Kidney (tissue), 14 donors: ENCODE measurements around the gene INSRR. TPM values are rescaled to one million over a fixed set of nuclear protein-coding genes. Genes with fewer than 3 reads are reported as not detected.

ENCODE experiments used
- DNase-seq, 5 donors: peaks; one replicate each; pipeline ENCODE4 v3.0.0-alpha.2; 2013 to 2020
- FAIRE-seq: peaks from 2 replicates; lab custom pipeline; 2012; peaks lifted over from hg19 to GRCh38; lab: Jason Lieb, UNC
- H3K27ac ChIP-seq, 2 donors: one replicate each; pipeline ENCODE4 v1.7.0; 2013; ENCODE audit warnings: low read depth in 2 of 2, low read length in 2 of 2, inconsistent platforms in 1 of 2
- H3K27me3 ChIP-seq: one replicate; pipeline ENCODE4 v1.7.1; 2013; ENCODE audit warnings: low read length, inconsistent platforms; ENCODE audit not compliant: control insufficient read depth, insufficient read depth
- H3K36me3 ChIP-seq, 3 donors: one replicate each; pipeline versions ENCODE4 v1.7.0 to v1.7.1; 2013; ENCODE audit warnings: low read length in 3 of 3, control low read depth in 1 of 3, inconsistent platforms in 1 of 3; ENCODE audit not compliant: insufficient read depth in 3 of 3, control insufficient read depth in 2 of 3
- H3K4me1 ChIP-seq, 3 donors: one replicate each; pipeline versions ENCODE4 v1.7.0 to v1.7.1; 2013; ENCODE audit warnings: low read length in 3 of 3, inconsistent platforms in 1 of 3, low read depth in 1 of 3; ENCODE audit not compliant: control insufficient read depth in 2 of 3, insufficient read depth in 2 of 3
- H3K4me3 ChIP-seq, 3 donors: one replicate each; pipeline versions ENCODE4 v1.7.0 to v1.8.1; 2013; ENCODE audit warnings: low read length in 3 of 3, control low read depth in 1 of 3, inconsistent platforms in 1 of 3
- H3K9ac ChIP-seq, 3 donors: one replicate each; pipeline versions ENCODE4 v1.7.0 to v1.7.1; 2013; ENCODE audit warnings: low read length in 3 of 3, control low read depth in 1 of 3, inconsistent platforms in 1 of 3
- H3K9me3 ChIP-seq, 3 donors: one replicate each; pipeline versions ENCODE4 v1.7.0 to v1.7.1; 2013; ENCODE audit warnings: low read length in 3 of 3, control low read depth in 1 of 3, inconsistent platforms in 1 of 3; ENCODE audit not compliant: control insufficient read depth in 2 of 3, insufficient read depth in 1 of 3
- CTCF ChIP-seq: IDR thresholded peaks from 3 replicates; pipeline ENCODE4 v1.5.1; 2012; ENCODE audit warnings: mild to moderate bottlenecking, moderate library complexity, borderline replicate concordance; ENCODE audit not compliant: insufficient read depth; ENCODE audit errors: extremely low read depth
- intact Hi-C: fragments of 100-400 bp; cut with DNase I; formaldehyde crosslinking; loops from one replicate; pipeline ENCODE4 v1.11.1; 2022
- polyA plus RNA-seq: library from polyadenylated mRNA; stranded (reverse); fragments of 350-450 nt; fragmentation: Illumina TruSeq; extraction: RNeasy Lipid Tissue Mini Kit (QIAGEN cat#74804); gene quantifications from one replicate; pipeline ENCODE4 v1.2.3, GENCODE V29; 2014; ENCODE audit warnings: low read depth, low replicate concordance; ENCODE audit not compliant: insufficient read depth
- total RNA-seq: library from RNA; stranded (reverse); fragmentation: NEBNext Ultra II Directional; extraction: Animal tissue kit (Norgen Biotek cat#: 25700); gene quantifications from one replicate; pipeline ENCODE4 v1.2.1, GENCODE V29; 2021
- donor health status: control.
- donor health status: control.
- donor health status: control.
- donor health status: control.
- donor health status: control.
- donor health status: DM: yes; HTN: yes; CAD: no.
- donor health status: Normal renal cell carcinoma (clear cell type).

The INSRR gene
- total and polyA plus RNA-seq, 2 donors from 2014 or later, result 0.35 to 2.4 TPM

GRCh38 chr1:156874572-156875340, 15.8 kb upstream of the INSRR start:
- Histone ChIP-seq H3K36me3 (no peaks in the 10 kb centered on the region), H3K27ac (no peak overlapping the region), H3K9me3 (no peaks in the 10 kb centered on the region), H3K4me1 (no peaks in the 10 kb centered on the region), H3K4me3 (no peak overlapping the region), H3K9ac (no peak overlapping the region), H3K27me3 (no peaks in the 10 kb centered on the region)
- intact Hi-C loops, result no loop called here
- DNase-seq, result peak in 1 of 5 donors; percentile 26
- no peak for FAIRE-seq
- no peak for TF ChIP-seq CTCF

- Histone ChIP-seq H3K4me3 (no peak overlapping the region), H3K9ac (no peak overlapping the region), H3K9me3 (no peaks in the 10 kb centered on the region), H3K4me1 (no peaks in the 10 kb centered on the region), H3K36me3 (no peaks in the 10 kb centered on the region), H3K27ac (no peak overlapping the region), H3K27me3 (no peaks in the 10 kb centered on the region)
- no peak for TF ChIP-seq CTCF
- FAIRE-seq (no peak), DNase-seq (peak in 1 of 5 donors; percentile 28)
- intact Hi-C loops, result no loop called here
Measured at GRCh38 chr1:156874142-156874541, 15.2 kb upstream of the INSRR start.

- DNase-seq (peak in 1 of 5 donors; percentile 48), FAIRE-seq (no peak)
- TF ChIP-seq CTCF, result no peak
- Histone ChIP-seq H3K4me3 (no peak overlapping the region), H3K27me3 (no peaks in the 10 kb centered on the region), H3K27ac (no peak overlapping the region), H3K9me3 (no peaks in the 10 kb centered on the region), H3K9ac (no peak overlapping the region), H3K4me1 (no peaks in the 10 kb centered on the region), H3K36me3 (no peaks in the 10 kb centered on the region)
- intact Hi-C loops, result no loop called here
Measured at GRCh38 chr1:156873659-156874058, 14.7 kb upstream of the INSRR start.
